ENCODE data around the gene MVB12B.

Gene MVB12B

GRCh38 chr9:126334721-126335621, 8.3 kb downstream of the MVB12B start:
- no peak for DNase-seq

DNA sequence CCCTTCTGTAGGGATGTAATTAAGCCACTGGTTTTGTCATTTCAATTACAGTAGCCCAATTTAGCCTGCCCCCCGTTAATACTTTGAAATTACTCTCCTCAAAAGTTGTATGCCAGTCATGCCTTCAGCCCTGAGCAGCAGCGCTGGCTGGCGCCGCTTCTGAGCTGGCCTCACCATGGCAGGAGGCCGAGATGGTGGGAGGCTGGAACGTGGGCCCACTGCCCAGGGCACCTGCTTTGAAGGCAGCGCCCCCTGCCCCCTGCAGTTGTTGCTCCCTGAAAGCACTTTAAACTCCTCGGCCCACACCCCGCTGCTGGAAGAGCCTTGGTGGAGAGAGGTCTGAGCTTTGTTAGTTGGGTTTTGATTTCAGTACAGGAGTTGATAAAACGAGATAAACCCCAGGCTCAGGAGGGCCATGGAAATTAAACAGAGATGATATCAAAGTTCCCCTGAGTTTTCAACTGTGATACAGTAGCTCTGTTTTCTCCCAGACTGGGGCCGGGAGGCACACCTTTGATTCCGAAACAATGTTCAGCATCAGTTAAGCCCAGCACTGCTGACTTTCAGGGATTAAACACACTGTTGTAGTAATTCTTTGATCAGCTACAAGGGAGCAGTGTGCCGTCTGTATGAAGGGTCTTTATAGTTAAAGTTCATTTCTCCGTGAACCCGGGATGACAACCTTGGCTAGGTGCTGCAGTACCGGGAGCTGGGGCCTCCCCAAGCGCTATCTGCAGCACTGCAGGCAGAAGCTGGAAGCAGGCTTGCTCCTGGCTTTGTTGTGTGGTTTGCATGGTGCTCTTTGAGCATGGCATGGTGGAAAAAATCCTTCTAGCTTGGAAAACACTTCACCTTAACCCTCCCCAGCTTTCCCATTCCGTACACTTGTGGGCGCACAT, 9.5 kb downstream of the MVB12B start:
- no peak for DNase-seq

DNA sequence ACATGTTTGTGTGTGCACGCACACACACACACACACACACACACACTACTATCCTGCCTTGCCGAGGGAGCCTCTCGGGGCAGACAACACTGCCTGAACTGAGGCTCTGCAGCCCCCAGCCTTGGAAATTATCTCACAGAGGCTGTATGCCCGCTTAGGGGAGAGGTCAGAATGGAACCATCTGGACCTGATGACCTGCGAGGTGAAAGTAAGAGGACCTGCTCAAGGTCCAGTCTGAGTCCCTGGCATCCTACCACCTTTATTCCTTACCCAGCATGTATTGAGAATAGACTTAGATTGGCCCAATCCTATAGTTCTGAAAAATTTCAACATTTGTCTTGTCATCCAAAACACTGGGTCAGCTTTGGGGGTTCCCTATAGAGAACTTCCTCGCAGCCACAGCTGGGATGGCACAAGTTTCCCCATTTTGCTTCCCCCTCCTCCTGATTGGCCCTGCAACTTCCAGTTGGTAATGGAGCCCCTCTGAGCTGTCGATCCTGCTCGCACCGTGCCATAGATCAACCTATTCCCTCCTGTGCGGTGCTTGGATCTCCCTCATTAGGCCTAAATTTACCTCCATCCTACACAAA, 10.2 kb downstream of the MVB12B start:
- DNase-seq, result no peak

- DNase-seq, result no peak
Measured at GRCh38 chr9:126337729-126338372, 11.2 kb downstream of the MVB12B start.

DNA sequence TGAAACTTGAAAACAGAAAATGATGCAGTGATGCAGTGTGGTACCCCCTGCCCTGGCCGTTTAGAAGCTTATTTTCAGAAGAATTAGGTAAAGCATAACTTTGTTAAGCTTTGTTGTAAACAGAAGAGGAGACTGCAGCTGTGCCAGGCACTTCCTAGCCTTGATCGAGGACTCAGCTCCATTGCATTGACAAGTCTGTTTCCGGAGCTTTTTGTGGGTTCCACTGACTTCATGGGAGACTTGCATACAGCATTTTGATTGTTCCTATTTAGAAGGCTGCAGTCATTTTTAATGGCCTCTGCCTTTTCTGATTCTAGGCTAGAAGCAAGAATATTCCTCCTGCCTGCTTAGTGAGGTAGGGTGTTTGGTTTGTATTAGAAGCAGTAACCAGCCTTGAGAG, 12.3 kb downstream of the MVB12B start:
- no peak for DNase-seq

- DNase-seq, result no peak
Measured at GRCh38 chr9:126341426-126341825, 14.8 kb downstream of the MVB12B start.

- DNase-seq, result no peak
Measured at GRCh38 chr9:126341902-126342301, 15.3 kb downstream of the MVB12B start.

- no peak for DNase-seq
Measured at GRCh38 chr9:126342621-126343031, 16.0 kb downstream of the MVB12B start.

GRCh38 chr9:126343271-126343700, 16.7 kb downstream of the MVB12B start:
- no peak for DNase-seq

DNA sequence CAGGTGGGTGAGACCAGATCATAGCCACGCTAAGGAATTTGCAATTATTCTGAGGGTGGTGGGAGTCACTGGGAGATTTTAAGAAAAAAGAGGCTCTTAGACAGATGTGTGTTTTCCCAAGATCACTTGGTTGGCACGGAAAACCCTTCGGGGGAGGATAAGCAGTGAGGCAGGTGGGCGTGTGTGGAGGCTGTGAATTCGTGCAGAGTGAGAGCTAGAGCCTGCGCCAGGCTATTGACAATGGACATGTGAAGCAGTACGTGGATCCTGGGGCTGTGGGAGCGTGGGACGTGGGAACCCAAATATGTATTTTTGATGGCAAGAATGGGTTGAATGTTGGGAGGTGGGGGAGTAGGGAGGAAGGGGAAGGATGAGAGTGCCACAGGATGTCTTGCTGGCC, 19.4 kb downstream of the MVB12B start:
- DNase-seq, result no peak

DNA sequence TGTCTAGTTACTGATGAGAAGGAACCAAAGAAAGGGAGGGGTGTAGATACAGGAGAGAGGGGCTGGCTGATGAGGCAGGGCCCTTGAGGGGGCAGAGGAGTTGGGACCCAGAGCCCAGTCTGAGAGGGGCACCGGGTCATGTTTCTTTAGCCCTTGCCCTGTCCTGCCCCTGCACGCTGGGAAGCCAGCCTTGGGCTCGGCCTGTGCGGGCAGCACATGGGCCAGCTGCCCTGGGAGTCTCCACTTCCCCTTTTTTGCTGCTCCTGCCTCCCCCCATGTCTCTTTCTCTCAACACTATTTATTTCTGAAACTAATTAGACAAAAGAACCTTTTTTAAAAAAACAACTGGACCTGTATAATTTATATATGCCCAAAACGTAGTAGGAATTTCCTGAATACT, 20.5 kb downstream of the MVB12B start:
- no peak for DNase-seq

- no peak for DNase-seq
Measured at GRCh38 chr9:126347911-126348760, 21.5 kb downstream of the MVB12B start.

GRCh38 chr9:126348911-126349550, 22.4 kb downstream of the MVB12B start:
- DNase-seq, result no peak

- no peak for DNase-seq
Measured at GRCh38 chr9:126354887-126355770, 28.5 kb downstream of the MVB12B start.

DNA sequence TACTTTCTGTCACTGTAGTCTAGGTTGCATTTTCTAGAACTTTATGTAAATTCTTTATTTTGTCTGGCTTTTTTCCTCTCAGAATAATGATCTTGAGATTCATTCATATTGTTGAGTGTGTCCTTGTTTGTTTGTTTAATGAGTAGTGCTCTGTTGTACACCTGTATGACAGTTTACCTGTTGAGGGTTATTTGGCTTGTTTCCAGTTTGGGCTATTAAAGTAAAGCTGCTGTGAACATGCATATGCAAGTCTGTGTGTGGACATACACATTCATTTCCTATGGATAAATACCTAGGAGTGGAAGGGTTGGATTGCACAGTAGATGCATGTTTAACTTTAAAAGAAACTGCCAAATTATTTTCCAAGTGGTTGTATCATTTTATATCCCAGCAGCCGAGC, 30.4 kb downstream of the MVB12B start:
- no peak for DNase-seq

- DNase-seq, result no peak
Measured at GRCh38 chr9:126360073-126360472, 33.4 kb downstream of the MVB12B start.

GRCh38 chr9:126361810-126362238, 35.2 kb downstream of the MVB12B start:
- no peak for DNase-seq

DNA sequence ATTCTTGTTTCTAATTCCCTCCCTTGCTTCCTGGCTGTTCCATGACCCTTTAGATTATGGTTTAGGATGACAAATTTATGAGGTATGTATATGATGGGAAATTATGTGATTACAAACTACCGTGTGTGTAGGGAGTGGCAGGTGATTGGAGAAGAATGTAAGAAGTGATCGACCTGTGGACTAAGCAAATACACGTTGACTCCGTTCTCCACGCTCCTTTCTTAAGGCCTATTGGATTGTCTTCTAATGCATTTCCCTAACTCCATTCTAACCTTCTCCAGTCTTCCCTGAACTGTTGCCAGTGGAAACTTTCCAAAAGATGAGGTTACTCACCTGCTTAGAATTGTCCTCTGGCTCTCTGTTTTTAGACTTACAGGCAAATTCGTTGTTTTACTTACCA, 36.6 kb downstream of the MVB12B start:
- no peak for DNase-seq

DNA sequence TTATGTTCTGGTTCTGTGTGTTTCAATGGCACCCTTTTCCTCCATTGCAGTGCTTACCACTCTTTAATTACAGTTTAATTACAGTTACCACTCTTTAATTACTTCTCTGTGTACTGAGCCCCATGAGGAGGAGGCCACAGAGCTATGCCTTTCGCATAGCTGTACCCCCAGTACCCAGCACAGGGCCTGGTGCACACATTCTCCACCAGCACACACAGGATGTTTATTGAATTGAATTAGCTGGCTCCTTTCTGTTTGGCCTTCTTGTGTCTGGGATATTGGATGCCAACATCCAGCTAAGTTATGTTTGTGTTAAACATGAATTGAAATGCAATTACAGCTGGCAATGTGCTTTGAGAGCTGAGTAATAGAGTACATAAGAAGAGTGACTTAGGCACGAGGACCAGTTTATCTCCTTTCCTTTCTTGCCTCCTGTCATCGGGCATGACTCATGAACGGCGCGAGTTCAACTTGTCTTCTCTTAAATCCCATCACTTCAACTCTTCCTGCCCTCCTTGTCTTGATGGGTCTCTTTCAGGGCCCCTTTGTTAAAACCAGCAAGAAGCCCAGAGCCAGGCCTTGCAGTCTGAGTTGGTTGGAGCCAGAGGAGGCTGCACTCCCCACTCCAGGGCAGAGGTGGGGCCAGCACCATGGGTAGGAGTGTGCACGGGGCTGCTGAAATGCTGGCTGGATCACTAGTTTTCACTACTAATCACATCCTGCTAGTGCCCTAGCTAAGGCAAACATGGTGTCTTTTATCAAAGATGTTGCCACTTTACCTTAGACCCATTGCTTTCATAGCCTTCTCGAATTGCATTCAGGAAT, 37.4 kb downstream of the MVB12B start:
- no peak for DNase-seq
